Stimulated activated CD4-positive, alpha-beta T cell treated with anti-CD3 and anti-CD28 coated beads, Interleukin-1b, Interleukin-23, amount 100 ng/mL, for 4 hours (primary cell): ENCODE results near the gene ANGPTL4.
"Not testable (repeated sequence)": the region's sequence is repeated elsewhere in the genome, so short reads cannot be mapped to it uniquely, and the experiment has no call there.

Experiments
- DNase-seq, 2 donors: peaks; one replicate each; pipeline ENCODE4 v3.0.0-alpha.2; 2020; ENCODE audit warnings: low read depth in 2 of 2

ANGPTL4 gene

GRCh38 chr19:8389891-8390616 lies 26.1 kb downstream of the ANGPTL4 start, which contains the start of gene RAB11B:
Gene RAB11B (plus strand): TSS chr19:8390360. CDS start chr19:8390417, 57 bp downstream.
- peak; percentile 94 to 95 for DNase-seq

GRCh38 chr19:8390617-8390981 lies 26.6 kb downstream of the ANGPTL4 start:
- peak; percentile 86 to 90 for DNase-seq

GRCh38 chr19:8391198-8392016 lies 27.5 kb downstream of the ANGPTL4 start:
- DNase-seq = no peak

- DNase-seq = no peak
Measured at GRCh38 chr19:8392017-8392591, 28.1 kb downstream of the ANGPTL4 start.

GRCh38 chr19:8393192-8393870 lies 29.4 kb downstream of the ANGPTL4 start:
- DNase-seq = no peak

GRCh38 chr19:8393871-8394250 lies 29.9 kb downstream of the ANGPTL4 start:
- DNase-seq = no peak

GRCh38 chr19:8395621-8396082 lies 31.7 kb downstream of the ANGPTL4 start:
- DNase-seq = no peak

- no peak for DNase-seq
Measured at GRCh38 chr19:8396185-8396562, 32.2 kb downstream of the ANGPTL4 start.

GRCh38 chr19:8396563-8397203 lies 32.7 kb downstream of the ANGPTL4 start:
- DNase-seq = peak; percentile 59 to 63

GRCh38 chr19:8397271-8397670 lies 33.3 kb downstream of the ANGPTL4 start:
- no peak for DNase-seq

GRCh38 chr19:8397746-8398310 lies 33.9 kb downstream of the ANGPTL4 start:
- DNase-seq = no peak

GRCh38 chr19:8398311-8398771 lies 34.4 kb downstream of the ANGPTL4 start:
- DNase-seq = no peak

GRCh38 chr19:8399681-8400188 lies 35.8 kb downstream of the ANGPTL4 start:
- no peak for DNase-seq

GRCh38 chr19:8401981-8402411 lies 38.0 kb downstream of the ANGPTL4 start:
- DNase-seq = no peak

GRCh38 chr19:8403098-8403819 lies 39.3 kb downstream of the ANGPTL4 start:
- no peak for DNase-seq

GRCh38 chr19:8403820-8404109 lies 39.8 kb downstream of the ANGPTL4 start:
- DNase-seq = no peak

- no peak for DNase-seq
Measured at GRCh38 chr19:8404391-8405151, 40.6 kb downstream of the ANGPTL4 start.

GRCh38 chr19:8410718-8411117 lies 46.8 kb downstream of the ANGPTL4 start:
- not testable (repeated sequence) for DNase-seq

GRCh38 chr19:8412783-8413628 lies 49.1 kb downstream of the ANGPTL4 start, which contains the start of gene MARCHF2:
Gene MARCHF2 (plus strand): TSS chr19:8413305. CDS start chr19:8421841, 8,536 bp downstream.
- DNase-seq = peak; percentile 92 to 94
